ENCODE results near the gene YLPM1. TPM values are rescaled to one million over a fixed set of nuclear protein-coding genes. Genes with fewer than 3 reads are reported as not detected.

Gene YLPM1
- total RNA-seq, 2 experiments from 2014 or later = 58.2 to 58.4 TPM

GRCh38 chr14:74793506-74794155 is 30.5 kb downstream of the YLPM1 start:
- peak overlapping the region; percentile 71 for H3K4me3 Mint-ChIP-seq
- no peaks in the 10 kb centered on the region for H3K9me3 Mint-ChIP-seq (ENCODE audit: insufficient read depth)
- POLR2A ChIA-PET = interaction anchor here (0.6 to 0.7 kb wide), 2 partner anchors 81 to 627 kb away, joined by 4 read pairs; no protein-coding TSS in a partner anchor
- H3K4me1 Mint-ChIP-seq (ENCODE audit: low read depth) = peaks cover 36% of the 10 kb centered on the region
- DNase-seq (peak; percentile 36), ATAC-seq (peak; percentile 32)
- CTCF ChIA-PET = interaction anchor here (0.6 to 1.5 kb wide), 7 partner anchors 8 to 185 kb away, joined by 3 to 7 read pairs (median 3); partner anchors contain the start of gene YLPM1
- no peaks in the 10 kb centered on the region for H3K27me3 Mint-ChIP-seq (ENCODE audit: low read depth)
- H3K27ac Mint-ChIP-seq = peak overlapping the region; percentile 77
- H3K36me3 Mint-ChIP-seq (ENCODE audit: low read depth) = peaks cover 54% of the 10 kb centered on the region

- Mint-ChIP-seq H3K9me3 (ENCODE audit: insufficient read depth) (no peaks in the 10 kb centered on the region), H3K27ac (no peak overlapping the region), H3K4me1 (ENCODE audit: low read depth) (peaks cover 34% of the 10 kb centered on the region), H3K27me3 (ENCODE audit: low read depth) (no peaks in the 10 kb centered on the region), H3K36me3 (ENCODE audit: low read depth) (peaks cover 55% of the 10 kb centered on the region), H3K4me3 (no peak overlapping the region)
- ATAC-seq (no peak), DNase-seq (no peak)
- POLR2A ChIA-PET = no interaction called here
- CTCF ChIA-PET = interaction anchor here (1.2 kb wide), 1 partner anchor 24 kb away, joined by 3 read pairs; no protein-coding TSS in a partner anchor
Observed at GRCh38 chr14:74794947-74795346, 31.8 kb downstream of the YLPM1 start.

GRCh38 chr14:74799765-74800164 is 36.6 kb downstream of the YLPM1 start:
- H3K27me3 Mint-ChIP-seq (ENCODE audit: low read depth) = no peaks in the 10 kb centered on the region
- POLR2A ChIA-PET = no interaction called here

GRCh38 chr14:74800780-74801179 is 37.7 kb downstream of the YLPM1 start:
- H3K27ac Mint-ChIP-seq = no peak overlapping the region
- no peak for ATAC-seq
- peaks cover 30% of the 10 kb centered on the region for H3K36me3 Mint-ChIP-seq (ENCODE audit: low read depth)
- POLR2A ChIA-PET = no interaction called here
- no peaks in the 10 kb centered on the region for H3K4me1 Mint-ChIP-seq (ENCODE audit: low read depth)
- CTCF ChIA-PET = interaction anchor here (0.6 to 3.8 kb wide), 7 partner anchors 9 to 288 kb away, joined by 3 to 22 read pairs (median 4); no protein-coding TSS in a partner anchor
- H3K9me3 Mint-ChIP-seq (ENCODE audit: insufficient read depth) = no peaks in the 10 kb centered on the region
- no peak for DNase-seq
- H3K4me3 Mint-ChIP-seq = no peak overlapping the region
- no peaks in the 10 kb centered on the region for H3K27me3 Mint-ChIP-seq (ENCODE audit: low read depth)

More at GRCh38 chr14:74799765-74800164, 36.6 kb downstream of the YLPM1 start:
- no peak for ATAC-seq
- Mint-ChIP-seq H3K4me1 (ENCODE audit: low read depth) (no peaks in the 10 kb centered on the region), H3K9me3 (ENCODE audit: insufficient read depth) (no peaks in the 10 kb centered on the region), H3K4me3 (no peak overlapping the region), H3K36me3 (ENCODE audit: low read depth) (peaks cover 39% of the 10 kb centered on the region), H3K27ac (no peak overlapping the region)
- CTCF ChIA-PET = interaction anchor here (0.7 to 3.8 kb wide), 4 partner anchors 38 to 190 kb away, joined by 3 to 22 read pairs (median 6); no protein-coding TSS in a partner anchor
- DNase-seq = no peak

- DNase-seq (no peak), ATAC-seq (no peak)
- ChIA-PET POLR2A (no interaction called here), CTCF (interaction anchor here (0.6 to 3.8 kb wide), 7 partner anchors 9 to 287 kb away, joined by 3 to 22 read pairs (median 5); no protein-coding TSS in a partner anchor)
- no peaks in the 10 kb centered on the region for H3K9me3 Mint-ChIP-seq (ENCODE audit: insufficient read depth)
- H3K36me3 Mint-ChIP-seq (ENCODE audit: low read depth) = peaks cover 27% of the 10 kb centered on the region
- no peaks in the 10 kb centered on the region for H3K27me3 Mint-ChIP-seq (ENCODE audit: low read depth)
- H3K4me1 Mint-ChIP-seq (ENCODE audit: low read depth) = no peaks in the 10 kb centered on the region
- H3K27ac Mint-ChIP-seq = no peak overlapping the region
- H3K4me3 Mint-ChIP-seq = no peak overlapping the region
Observed at GRCh38 chr14:74801396-74801795, 38.3 kb downstream of the YLPM1 start.

GRCh38 chr14:74804219-74804825 is 41.2 kb downstream of the YLPM1 start:
- CTCF ChIA-PET = interaction anchor here (0.6 to 3.6 kb wide), 39 partner anchors 8 to 230 kb away, joined by 3 to 62 read pairs (median 4); partner anchors contain the start of genes AREL1, FCF1, LTBP2 and YLPM1
- H3K4me1 Mint-ChIP-seq (ENCODE audit: low read depth) = no peaks in the 10 kb centered on the region
- no peaks in the 10 kb centered on the region for H3K27me3 Mint-ChIP-seq (ENCODE audit: low read depth)
- no peak overlapping the region for H3K27ac Mint-ChIP-seq
- DNase-seq = peak; percentile 51
- H3K36me3 Mint-ChIP-seq (ENCODE audit: low read depth) = peaks cover 26% of the 10 kb centered on the region
- no peak overlapping the region for H3K4me3 Mint-ChIP-seq
- ATAC-seq = peak; percentile 68
- POLR2A ChIA-PET = no interaction called here
- H3K9me3 Mint-ChIP-seq (ENCODE audit: insufficient read depth) = no peaks in the 10 kb centered on the region

GRCh38 chr14:74807853-74808545 is 44.9 kb downstream of the YLPM1 start:
- Mint-ChIP-seq H3K4me1 (ENCODE audit: low read depth) (no peaks in the 10 kb centered on the region), H3K36me3 (ENCODE audit: low read depth) (peaks cover 49% of the 10 kb centered on the region), H3K27me3 (ENCODE audit: low read depth) (no peaks in the 10 kb centered on the region), H3K9me3 (ENCODE audit: insufficient read depth) (no peaks in the 10 kb centered on the region), H3K27ac (peak overlapping the region; percentile 22), H3K4me3 (no peak overlapping the region)
- no peak for ATAC-seq
- no peak for DNase-seq
- CTCF ChIA-PET = interaction anchor here (1.6 kb wide), 1 partner anchor 199 kb away, joined by 6 read pairs; no protein-coding TSS in a partner anchor
- POLR2A ChIA-PET = no interaction called here

- DNase-seq (no peak), ATAC-seq (no peak)
- H3K4me1 Mint-ChIP-seq (ENCODE audit: low read depth) = peaks cover 5% of the 10 kb centered on the region
- no peak overlapping the region for H3K27ac Mint-ChIP-seq
- H3K36me3 Mint-ChIP-seq (ENCODE audit: low read depth) = peaks cover 71% of the 10 kb centered on the region
- ChIA-PET POLR2A (no interaction called here), CTCF (interaction anchor here (2.1 kb wide), 1 partner anchor 45 kb away, joined by 5 read pairs; no protein-coding TSS in a partner anchor)
- H3K9me3 Mint-ChIP-seq (ENCODE audit: insufficient read depth) = no peaks in the 10 kb centered on the region
- no peak overlapping the region for H3K4me3 Mint-ChIP-seq
- no peaks in the 10 kb centered on the region for H3K27me3 Mint-ChIP-seq (ENCODE audit: low read depth)
Observed at GRCh38 chr14:74816124-74816523, 53.0 kb downstream of the YLPM1 start.

GRCh38 chr14:74820288-74820687 is 57.2 kb downstream of the YLPM1 start:
- CTCF ChIA-PET = no interaction called here
- ATAC-seq (no peak), DNase-seq (no peak)
- Mint-ChIP-seq H3K4me1 (ENCODE audit: low read depth) (peaks cover 5% of the 10 kb centered on the region), H3K36me3 (ENCODE audit: low read depth) (peaks cover 61% of the 10 kb centered on the region), H3K4me3 (no peak overlapping the region), H3K27ac (no peak overlapping the region), H3K27me3 (ENCODE audit: low read depth) (no peaks in the 10 kb centered on the region), H3K9me3 (ENCODE audit: insufficient read depth) (no peaks in the 10 kb centered on the region)
- POLR2A ChIA-PET = no interaction called here

- ChIA-PET POLR2A (no interaction called here), CTCF (interaction anchor here (1.5 kb wide), 1 partner anchor 39 kb away, joined by 4 read pairs; no protein-coding TSS in a partner anchor)
- Mint-ChIP-seq H3K4me1 (ENCODE audit: low read depth) (peaks cover 2% of the 10 kb centered on the region), H3K27ac (no peak overlapping the region), H3K4me3 (no peak overlapping the region), H3K27me3 (ENCODE audit: low read depth) (no peaks in the 10 kb centered on the region), H3K36me3 (ENCODE audit: low read depth) (peaks cover 55% of the 10 kb centered on the region), H3K9me3 (ENCODE audit: insufficient read depth) (no peaks in the 10 kb centered on the region)
- no peak for DNase-seq
- no peak for ATAC-seq
Observed at GRCh38 chr14:74821267-74821915, 58.3 kb downstream of the YLPM1 start.

GRCh38 chr14:74824997-74825396 is 61.9 kb downstream of the YLPM1 start:
- Mint-ChIP-seq H3K4me3 (no peak overlapping the region), H3K4me1 (ENCODE audit: low read depth) (peaks cover 2% of the 10 kb centered on the region), H3K36me3 (ENCODE audit: low read depth) (peaks cover 53% of the 10 kb centered on the region), H3K27ac (no peak overlapping the region), H3K9me3 (ENCODE audit: insufficient read depth) (no peaks in the 10 kb centered on the region), H3K27me3 (ENCODE audit: low read depth) (no peaks in the 10 kb centered on the region)
- ATAC-seq = no peak
- no peak for DNase-seq
- CTCF ChIA-PET = interaction anchor here (1.0 to 2.0 kb wide), 3 partner anchors 13 to 36 kb away, joined by 3 to 7 read pairs (median 4); no protein-coding TSS in a partner anchor
- POLR2A ChIA-PET = no interaction called here

All from activated CD8-positive, alpha-beta T cell treated with anti-CD3 and anti-CD28 coated beads, Interleukin-2, amount 10 ng/mL, durations not matched to agents 7 days and 5 days (primary cell).